ENCODE data around the gene LGR6.
"Not testable (repeated sequence)": the region's sequence is repeated elsewhere in the genome, so short reads cannot be mapped to it uniquely, and the experiment has no call there.

The LGR6 gene

DNA sequence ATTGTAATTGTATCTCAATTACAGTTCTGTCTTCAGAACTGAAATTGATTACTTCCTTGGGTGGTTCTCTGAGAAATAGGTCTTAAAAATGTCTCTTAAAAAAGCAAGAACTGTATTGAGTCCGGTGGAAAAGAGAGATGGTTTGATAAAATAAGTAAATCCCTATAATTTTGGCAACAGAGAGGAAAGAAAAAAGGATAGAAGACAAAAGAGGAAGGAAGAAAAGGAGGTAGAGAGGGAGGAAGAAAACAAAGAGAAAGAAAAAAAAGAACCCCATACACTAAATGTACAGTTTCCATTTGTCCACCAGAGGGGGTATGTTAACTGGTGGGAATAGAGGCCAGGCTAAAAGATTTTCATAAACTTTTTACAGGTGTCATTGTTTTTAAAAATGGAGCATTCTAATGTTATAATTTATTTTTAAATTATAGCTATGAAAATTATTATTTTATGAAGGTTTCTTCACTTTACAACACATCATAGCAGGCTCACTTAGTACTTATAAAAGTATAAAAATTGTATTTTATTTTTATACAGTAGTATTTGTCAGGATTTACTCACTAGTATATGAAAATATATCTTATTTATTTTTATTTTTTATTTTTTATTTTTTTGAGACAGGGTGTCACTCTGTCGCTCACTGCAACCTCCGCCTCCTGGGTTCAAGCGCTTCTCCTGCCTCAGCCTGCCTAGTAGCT is 150.2 kb downstream of the LGR6 start:
- no peaks in the 10 kb centered on the region for H3K4me1 ChIP-seq (ENCODE audit: insufficient read depth, insufficient read length)
- no peaks in the 10 kb centered on the region for H3K27me3 ChIP-seq (ENCODE audit: insufficient read depth, insufficient read length)
- peaks cover 12% of the 10 kb centered on the region for H3K36me3 ChIP-seq (ENCODE audit: insufficient read depth, insufficient read length, low read length)
- no peaks in the 10 kb centered on the region for H3K9me3 ChIP-seq (ENCODE audit: insufficient read depth, low read length)
- DNase-seq (ENCODE audit: low read depth, low spot score), result no peak
- TF ChIP-seq YY1 (IDR thresholded peaks at IDR 0.05; ENCODE audit: insufficient read depth, insufficient read length) (no peak), ZNF274 (IDR thresholded peaks at IDR 0.05; ENCODE audit: low read depth, low read length) (no peak), SUZ12 (IDR thresholded peaks at IDR 0.05; ENCODE audit: extremely low read depth, insufficient read depth, insufficient read length) (no peak)
- H3K4me3 ChIP-seq (ENCODE audit: insufficient read length, low read depth), result no peak overlapping the region
- H3K9ac ChIP-seq (ENCODE audit: insufficient read length, low read depth), result no peak overlapping the region

DNA sequence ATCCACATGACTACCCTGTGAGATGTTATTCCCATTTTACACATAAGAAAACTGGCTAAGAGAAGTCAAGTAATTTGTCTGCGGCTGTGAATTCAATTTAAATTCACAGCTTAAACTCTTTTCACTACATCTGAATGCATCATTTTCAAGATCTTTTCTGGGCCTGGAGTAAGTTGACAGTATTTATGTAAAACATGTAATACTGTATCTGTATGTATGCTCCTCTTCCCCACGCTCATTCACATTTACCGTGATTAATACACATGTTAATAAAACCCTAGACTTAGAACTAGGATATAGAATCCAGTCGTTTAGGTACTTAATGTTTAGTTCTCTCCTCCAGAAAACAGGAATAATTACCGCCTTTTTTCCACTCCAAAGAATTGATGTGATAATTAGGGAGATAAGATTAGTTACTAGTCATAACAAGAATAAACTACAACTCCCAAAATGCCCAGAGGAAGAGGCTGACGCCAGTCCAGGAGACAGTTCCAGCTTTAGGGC is 154.5 kb downstream of the LGR6 start:
- Histone ChIP-seq H3K36me3 (ENCODE audit: insufficient read depth, insufficient read length, low read length) (no peaks in the 10 kb centered on the region), H3K4me3 (ENCODE audit: insufficient read length, low read depth) (no peak overlapping the region), H3K27me3 (ENCODE audit: insufficient read depth, insufficient read length) (no peaks in the 10 kb centered on the region), H3K4me1 (ENCODE audit: insufficient read depth, insufficient read length) (no peaks in the 10 kb centered on the region), H3K9me3 (ENCODE audit: insufficient read depth, low read length) (no peaks in the 10 kb centered on the region), H3K9ac (ENCODE audit: insufficient read length, low read depth) (no peak overlapping the region)
- DNase-seq (ENCODE audit: low read depth, low spot score), result no peak
- TF ChIP-seq SUZ12 (IDR thresholded peaks at IDR 0.05; ENCODE audit: extremely low read depth, insufficient read depth, insufficient read length) (no peak), ZNF274 (IDR thresholded peaks at IDR 0.05; ENCODE audit: low read depth, low read length) (no peak), YY1 (IDR thresholded peaks at IDR 0.05; ENCODE audit: insufficient read depth, insufficient read length) (no peak)

GRCh38 chr1:202348509-202349205 is 155.1 kb downstream of the LGR6 start, which contains the start of gene PPP1R12B:
Gene PPP1R12B, plus strand, starts transcription at chr1:202348699. Its CDS starts 153 bp downstream, at chr1:202348852.
- Histone ChIP-seq H3K36me3 (ENCODE audit: insufficient read depth, insufficient read length, low read length) (no peaks in the 10 kb centered on the region), H3K9ac (ENCODE audit: insufficient read length, low read depth) (peak within 1 kb of the TSS; percentile 99), H3K27me3 (ENCODE audit: insufficient read depth, insufficient read length) (no peaks in the 10 kb centered on the region), H3K4me3 (ENCODE audit: insufficient read length, low read depth) (peak within 1 kb of the TSS; percentile 100), H3K4me1 (ENCODE audit: insufficient read depth, insufficient read length) (no peaks in the 10 kb centered on the region), H3K9me3 (ENCODE audit: insufficient read depth, low read length) (no peaks in the 10 kb centered on the region)
- TF ChIP-seq SUZ12 (IDR thresholded peaks at IDR 0.05; ENCODE audit: extremely low read depth, insufficient read depth, insufficient read length) (no peak), ZNF274 (IDR thresholded peaks at IDR 0.05; ENCODE audit: low read depth, low read length) (no peak), YY1 (IDR thresholded peaks at IDR 0.05; ENCODE audit: insufficient read depth, insufficient read length) (peak; percentile 97)
- peak; percentile 99 for DNase-seq (ENCODE audit: low read depth, low spot score)

GRCh38 chr1:202349206-202349928 is 155.8 kb downstream of the LGR6 start:
- peak overlapping the region; percentile 99 for H3K9ac ChIP-seq (ENCODE audit: insufficient read length, low read depth)
- no peaks in the 10 kb centered on the region for H3K36me3 ChIP-seq (ENCODE audit: insufficient read depth, insufficient read length, low read length)
- DNase-seq (ENCODE audit: low read depth, low spot score), result no peak
- TF ChIP-seq YY1 (IDR thresholded peaks at IDR 0.05; ENCODE audit: insufficient read depth, insufficient read length), result no peak
- no peaks in the 10 kb centered on the region for H3K9me3 ChIP-seq (ENCODE audit: insufficient read depth, low read length)
- no peaks in the 10 kb centered on the region for H3K4me1 ChIP-seq (ENCODE audit: insufficient read depth, insufficient read length)
- no peaks in the 10 kb centered on the region for H3K27me3 ChIP-seq (ENCODE audit: insufficient read depth, insufficient read length)
- peak overlapping the region; percentile 100 for H3K4me3 ChIP-seq (ENCODE audit: insufficient read length, low read depth)

DNA sequence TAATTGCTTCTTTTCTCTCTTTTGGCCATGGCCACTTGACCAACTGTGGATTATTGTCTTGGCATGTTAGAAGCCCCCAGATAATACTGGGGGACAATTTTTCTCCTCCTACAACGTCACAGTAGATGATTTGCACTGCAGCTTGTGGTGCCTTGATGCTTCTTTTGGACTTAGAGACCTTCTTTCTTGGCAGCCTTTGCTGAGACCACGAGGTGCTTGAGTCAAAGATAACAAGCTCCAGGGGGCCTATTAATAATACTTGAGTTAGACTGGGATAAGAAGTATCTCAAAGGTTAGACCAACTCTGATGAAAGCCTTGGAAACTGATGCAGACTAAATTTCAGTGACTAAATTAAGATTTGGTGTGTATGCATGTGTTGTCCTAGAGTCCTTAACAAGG is 158.1 kb downstream of the LGR6 start:
- TF ChIP-seq YY1 (IDR thresholded peaks at IDR 0.05; ENCODE audit: insufficient read depth, insufficient read length) (no peak), ZNF274 (IDR thresholded peaks at IDR 0.05; ENCODE audit: low read depth, low read length) (no peak), SUZ12 (IDR thresholded peaks at IDR 0.05; ENCODE audit: extremely low read depth, insufficient read depth, insufficient read length) (no peak)
- Histone ChIP-seq H3K27me3 (ENCODE audit: insufficient read depth, insufficient read length) (no peaks in the 10 kb centered on the region), H3K4me1 (ENCODE audit: insufficient read depth, insufficient read length) (no peaks in the 10 kb centered on the region), H3K4me3 (ENCODE audit: insufficient read length, low read depth) (no peak overlapping the region), H3K9ac (ENCODE audit: insufficient read length, low read depth) (no peak overlapping the region), H3K36me3 (ENCODE audit: insufficient read depth, insufficient read length, low read length) (no peaks in the 10 kb centered on the region), H3K9me3 (ENCODE audit: insufficient read depth, low read length) (no peaks in the 10 kb centered on the region)
- DNase-seq (ENCODE audit: low read depth, low spot score), result no peak

DNA sequence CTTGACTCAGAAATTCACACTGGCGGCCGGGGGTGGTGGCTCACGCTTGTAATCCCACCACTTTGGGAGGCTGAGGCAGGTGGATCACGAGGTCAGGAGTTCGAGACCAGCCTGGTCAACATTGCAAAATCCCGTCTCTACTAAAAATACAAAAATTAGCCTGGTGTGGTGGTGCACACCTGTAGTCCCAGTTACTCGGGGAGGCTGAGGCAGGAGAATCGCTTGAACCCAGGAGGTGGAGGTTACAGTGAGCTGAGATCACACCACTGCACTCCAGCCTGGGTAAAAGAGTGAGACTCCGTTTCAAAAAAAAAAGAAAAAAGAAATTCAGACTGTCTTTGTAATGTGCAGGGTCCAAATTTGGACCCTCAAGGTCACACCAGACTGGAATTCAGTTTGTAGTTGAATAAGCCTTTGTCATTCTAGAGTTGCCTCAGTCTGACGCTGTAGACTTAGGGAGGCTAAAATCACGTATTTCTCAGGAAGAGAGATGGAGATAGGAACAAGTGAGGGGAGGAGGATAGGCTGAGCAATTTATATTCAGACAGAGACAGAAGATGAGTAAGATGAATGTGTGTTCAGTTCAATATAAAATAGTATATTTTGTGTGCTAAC is 159.1 kb downstream of the LGR6 start:
- not testable (repeated sequence) for H3K4me1 ChIP-seq (ENCODE audit: insufficient read depth, insufficient read length); H3K36me3 ChIP-seq (ENCODE audit: insufficient read depth, insufficient read length, low read length); H3K9ac ChIP-seq (ENCODE audit: insufficient read length, low read depth); DNase-seq (ENCODE audit: low read depth, low spot score); H3K4me3 ChIP-seq (ENCODE audit: insufficient read length, low read depth); H3K27me3 ChIP-seq (ENCODE audit: insufficient read depth, insufficient read length); H3K9me3 ChIP-seq (ENCODE audit: insufficient read depth, low read length)

Data from NT2/D1 (cell line).